ENCODE data around the gene KCNJ14.
A peak's percentile ranks its signal among the peaks of the same experiment; 100 is the strongest.

The KCNJ14 gene

DNA sequence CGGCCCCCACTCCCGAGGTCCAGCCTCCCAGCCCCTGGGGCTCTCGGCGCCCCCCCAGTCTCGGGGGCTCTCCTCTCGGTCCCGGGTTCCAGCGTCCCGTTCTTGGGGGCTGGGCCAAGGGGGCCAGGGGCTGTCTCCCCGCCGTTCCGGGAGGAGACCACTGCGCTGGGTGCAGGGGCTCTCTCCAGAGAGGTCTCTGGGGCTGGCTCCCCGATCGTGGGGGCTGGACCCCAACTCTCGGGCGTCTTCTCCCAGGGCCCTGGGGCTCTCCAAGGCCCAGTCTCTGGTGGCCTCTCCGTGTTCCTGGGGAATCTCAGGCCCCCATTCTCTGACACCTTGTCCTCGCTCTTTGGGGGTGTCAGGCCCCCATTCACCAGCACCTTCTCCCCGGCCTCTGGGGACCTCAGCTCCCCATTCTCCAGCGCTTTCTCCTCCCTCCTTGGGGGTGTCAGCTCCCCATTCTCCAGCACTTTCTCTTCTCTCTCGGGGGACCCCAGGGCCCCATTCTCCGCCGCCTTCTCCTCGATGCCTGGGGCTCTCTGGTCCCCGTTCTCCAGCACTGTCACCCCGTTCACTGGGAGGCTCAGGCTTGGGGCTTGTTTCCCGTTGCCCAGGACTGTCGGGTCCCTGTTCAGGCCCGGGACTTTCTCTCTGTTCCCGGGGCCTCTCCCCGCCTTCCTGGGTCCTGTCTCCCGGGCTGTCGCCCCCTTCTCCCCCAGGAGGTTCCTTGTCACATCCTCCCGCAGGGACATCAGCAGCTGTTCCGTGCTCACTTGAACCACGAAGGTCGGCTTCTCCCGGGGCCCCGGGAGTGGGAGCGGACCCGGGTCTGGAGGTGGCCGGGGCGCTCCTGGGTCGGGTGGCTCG, 42.6 kb downstream of the KCNJ14 start:
- Histone ChIP-seq H3F3A (ENCODE audit: insufficient read depth, low read length) (no peaks in the 10 kb centered on the region), H3K4me2 (ENCODE audit: low read depth, low read length) (no peak overlapping the region), H3K9me3 (replicated peaks; ENCODE audit: insufficient read depth, low read length) (no peaks in the 10 kb centered on the region), H4K20me1 (ENCODE audit: insufficient read depth, low read length) (no peaks in the 10 kb centered on the region), H3K4me1 (ENCODE audit: low read length) (no peaks in the 10 kb centered on the region), H3K9me2 (replicated peaks; ENCODE audit: insufficient read depth, low read length) (no peaks in the 10 kb centered on the region), H3K79me2 (ENCODE audit: low read length) (no peaks in the 10 kb centered on the region), H3K36me3 (replicated peaks; ENCODE audit: insufficient read depth, low read length) (no peaks in the 10 kb centered on the region), H2AFZ (ENCODE audit: low read length) (no peak overlapping the region), H3K9ac (ENCODE audit: low read length) (no peak overlapping the region), H3K27me3 (replicated peaks; ENCODE audit: insufficient read depth, low read length) (peaks cover 58% of the 10 kb centered on the region), H3K4me3 (ENCODE audit: low read length) (no peak overlapping the region), H3K27ac (ENCODE audit: low read length) (no peak overlapping the region)
- TF ChIP-seq CTCF (IDR thresholded peaks at IDR 0.05; ENCODE audit: low read length) (no peak), EZH2 (optimal IDR thresholded peaks at IDR 0.05; ENCODE audit: low read depth, low read length) (peak; percentile 95)
- no peak for DNase-seq

DNA sequence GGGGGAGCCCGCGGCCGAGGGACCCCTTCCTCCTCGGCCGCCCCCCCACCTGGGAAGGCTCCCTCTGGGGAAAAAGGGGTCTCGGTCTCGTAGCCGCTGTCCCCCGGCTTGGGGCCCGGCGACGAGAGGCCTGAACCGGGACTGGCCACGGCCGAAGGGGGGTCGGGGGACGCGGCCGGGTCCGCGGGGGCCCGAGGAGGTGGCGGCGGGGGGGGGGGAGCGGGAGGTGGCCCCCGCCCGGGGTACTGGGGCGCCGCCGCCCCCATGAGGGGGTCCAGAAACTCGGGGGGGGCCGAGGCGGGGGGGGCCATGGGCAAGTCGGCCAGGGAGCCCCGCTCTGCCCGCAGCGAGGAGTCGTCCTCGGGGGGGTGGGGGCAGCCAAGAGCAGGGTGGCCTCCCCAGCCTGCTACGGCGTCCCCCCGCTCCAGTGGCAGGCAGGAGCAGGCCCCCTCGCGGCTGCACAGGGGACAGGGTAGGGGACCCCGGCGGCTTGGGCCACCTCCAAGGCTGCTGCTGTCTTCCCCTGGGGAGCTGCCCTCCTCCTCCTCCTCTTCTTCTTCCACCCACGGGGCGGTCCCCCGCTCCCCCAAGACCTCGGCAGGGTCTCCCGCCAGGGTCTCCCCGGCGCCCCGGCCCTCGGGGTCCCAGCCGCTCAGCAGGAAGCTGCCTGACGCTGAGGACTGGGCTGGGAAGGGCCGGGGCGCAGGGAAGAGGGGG, 43.4 kb downstream of the KCNJ14 start:
- H3K36me3 ChIP-seq (replicated peaks; ENCODE audit: insufficient read depth, low read length): no peaks in the 10 kb centered on the region
- no peak overlapping the region for H3K4me3 ChIP-seq (ENCODE audit: low read length)
- TF ChIP-seq CTCF (IDR thresholded peaks at IDR 0.05; ENCODE audit: low read length) (no peak), EZH2phosphoT487 (IDR thresholded peaks at IDR 0.05; ENCODE audit: low read length) (no peak), EZH2 (optimal IDR thresholded peaks at IDR 0.05; ENCODE audit: low read depth, low read length) (no peak)
- no peaks in the 10 kb centered on the region for H3K79me2 ChIP-seq (ENCODE audit: low read length)
- H3K9ac ChIP-seq (ENCODE audit: low read length): no peak overlapping the region
- H3K27ac ChIP-seq (ENCODE audit: low read length): no peak overlapping the region
- no peaks in the 10 kb centered on the region for H4K20me1 ChIP-seq (ENCODE audit: insufficient read depth, low read length)
- H3K9me3 ChIP-seq (replicated peaks; ENCODE audit: insufficient read depth, low read length): no peaks in the 10 kb centered on the region
- peaks cover 58% of the 10 kb centered on the region for H3K27me3 ChIP-seq (replicated peaks; ENCODE audit: insufficient read depth, low read length)
- H3K9me2 ChIP-seq (replicated peaks; ENCODE audit: insufficient read depth, low read length): no peaks in the 10 kb centered on the region
- no peaks in the 10 kb centered on the region for H3F3A ChIP-seq (ENCODE audit: insufficient read depth, low read length)
- no peak overlapping the region for H2AFZ ChIP-seq (ENCODE audit: low read length)
- no peak overlapping the region for H3K4me2 ChIP-seq (ENCODE audit: low read depth, low read length)
- no peak for DNase-seq
- H3K4me1 ChIP-seq (ENCODE audit: low read length): no peaks in the 10 kb centered on the region

DNA sequence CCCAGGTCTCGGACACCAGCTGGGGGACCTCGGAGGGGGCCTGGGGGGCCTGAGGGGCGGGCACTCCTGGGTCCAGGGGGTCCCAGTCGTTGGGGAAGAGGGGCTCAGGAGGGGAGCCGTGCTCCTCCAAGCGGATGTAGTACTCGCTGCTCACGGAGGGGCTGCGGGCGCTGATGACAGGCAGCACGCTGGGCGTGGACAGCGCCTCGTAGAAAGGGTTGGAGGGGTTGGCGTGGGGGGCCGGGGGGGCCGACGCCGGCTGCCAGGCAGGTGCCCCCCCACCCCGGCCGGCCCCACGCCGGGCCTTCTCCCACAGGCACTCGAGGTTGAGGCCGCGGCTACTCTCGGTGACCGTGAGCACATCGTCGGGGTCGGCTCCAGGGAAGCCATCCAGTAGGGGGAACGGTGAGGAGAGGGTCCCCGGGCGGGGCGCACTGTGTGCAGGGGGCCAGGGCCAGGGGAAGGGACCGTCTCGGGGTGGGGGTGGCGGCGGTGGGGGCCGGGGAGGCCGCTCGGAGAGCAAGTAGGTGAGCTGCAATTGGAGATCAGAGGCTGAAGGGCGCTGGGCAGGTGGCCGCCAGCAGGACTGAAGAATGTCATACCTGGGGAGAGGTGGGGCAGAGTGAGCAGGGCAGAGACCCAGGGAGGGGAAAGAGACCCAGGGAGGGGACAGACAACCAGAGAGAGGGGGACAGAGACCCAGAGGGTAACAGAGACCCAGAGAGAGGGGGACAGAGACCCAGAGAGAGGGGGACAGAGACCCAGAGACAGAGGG, 44.1 kb downstream of the KCNJ14 start:
- DNase-seq: no peak
- Histone ChIP-seq H3K9me3 (replicated peaks; ENCODE audit: insufficient read depth, low read length) (no peaks in the 10 kb centered on the region), H3K36me3 (replicated peaks; ENCODE audit: insufficient read depth, low read length) (no peaks in the 10 kb centered on the region), H2AFZ (ENCODE audit: low read length) (no peak overlapping the region), H3K4me3 (ENCODE audit: low read length) (no peak overlapping the region), H3K4me1 (ENCODE audit: low read length) (no peaks in the 10 kb centered on the region), H3K9me2 (replicated peaks; ENCODE audit: insufficient read depth, low read length) (no peaks in the 10 kb centered on the region), H3K9ac (ENCODE audit: low read length) (no peak overlapping the region), H3F3A (ENCODE audit: insufficient read depth, low read length) (no peaks in the 10 kb centered on the region), H3K27me3 (replicated peaks; ENCODE audit: insufficient read depth, low read length) (peaks cover 57% of the 10 kb centered on the region), H3K27ac (ENCODE audit: low read length) (no peak overlapping the region), H3K4me2 (ENCODE audit: low read depth, low read length) (no peak overlapping the region), H4K20me1 (ENCODE audit: insufficient read depth, low read length) (no peaks in the 10 kb centered on the region), H3K79me2 (ENCODE audit: low read length) (no peaks in the 10 kb centered on the region)
- TF ChIP-seq EZH2phosphoT487 (IDR thresholded peaks at IDR 0.05; ENCODE audit: low read length) (no peak), CTCF (IDR thresholded peaks at IDR 0.05; ENCODE audit: low read length) (no peak), EZH2 (optimal IDR thresholded peaks at IDR 0.05; ENCODE audit: low read depth, low read length) (no peak)
